DND-41 (cell line): ENCODE data around the gene TMEM116.

ENCODE experiments used
- ATAC-seq: fragments of 200-7000 bp; cut with Tn5 transposase; 3 replicates; pipeline ENCODE4 v1.9.1; 2021; ENCODE audit warnings: low read depth; ENCODE audit not compliant: insufficient read depth
- DNase-seq: peaks from one replicate; pipeline ENCODE4 v3.0.0-alpha.2; 2020
- H2AFZ ChIP-seq: 2 replicates; pipeline ENCODE4 v1.6.0; 2012; ENCODE audit warnings: low read depth, low read length
- H3K27ac ChIP-seq: 2 replicates; pipeline ENCODE4 v1.5.1; 2012; ENCODE audit warnings: low read length, inconsistent platforms
- H3K27me3 ChIP-seq: fragments of 200-600 bp; sonication (generic); 2 replicates; pipeline ENCODE4 v1.6.0; 2012; ENCODE audit warnings: low read length, mild to moderate bottlenecking, inconsistent platforms; ENCODE audit not compliant: insufficient read depth, poor library complexity
- H3K36me3 ChIP-seq: 2 replicates; pipeline ENCODE4 v1.5.1; 2012; ENCODE audit warnings: low read length, inconsistent platforms; ENCODE audit not compliant: insufficient read depth
- H3K4me1 ChIP-seq: 2 replicates; pipeline ENCODE4 v1.5.1; 2012; ENCODE audit warnings: mild to moderate bottlenecking, low read length; ENCODE audit not compliant: insufficient read depth
- H3K4me2 ChIP-seq: 2 replicates; pipeline ENCODE4 v1.6.0; 2012; ENCODE audit warnings: mild to moderate bottlenecking, moderate library complexity, low read length, inconsistent platforms; ENCODE audit not compliant: insufficient read depth
- H3K4me3 ChIP-seq, 2 experiments: fragments of 200-600 bp in 1 of 2; shearing (Covaris generic) in 1 of 2; 2 replicates each; pipeline ENCODE4 v1.5.1; 2012 to 2016; ENCODE audit warnings: inconsistent platforms in 2 of 2, low read length in 2 of 2, mild to moderate bottlenecking in 2 of 2, low read depth in 1 of 2, moderate library complexity in 1 of 2
- H3K79me2 ChIP-seq: 2 replicates; pipeline ENCODE4 v1.6.0; 2012; ENCODE audit warnings: low read length, inconsistent platforms; ENCODE audit not compliant: insufficient read depth
- H3K9ac ChIP-seq: 2 replicates; pipeline ENCODE4 v1.6.0; 2012; ENCODE audit warnings: low read depth, mild to moderate bottlenecking, inconsistent platforms, low read length, moderate library complexity
- H3K9me3 ChIP-seq: 2 replicates; pipeline ENCODE4 v1.5.1; 2012; ENCODE audit warnings: low read length, moderate library complexity, mild to moderate bottlenecking, inconsistent platforms; ENCODE audit not compliant: insufficient read depth, severe bottlenecking
- H4K20me1 ChIP-seq: 2 replicates; pipeline ENCODE4 v1.6.0; 2012; ENCODE audit warnings: low read length; ENCODE audit not compliant: insufficient read depth
- EZH2 ChIP-seq: IDR thresholded peaks from 3 replicates; pipeline ENCODE4 v1.6.1; 2012; ENCODE audit warnings: borderline replicate concordance, low read depth, mild to moderate bottlenecking, moderate library complexity, low read length, inconsistent platforms; ENCODE audit not compliant: severe bottlenecking
- TF ChIP-seq, protein P1 (sequence below): IDR thresholded peaks from 2 replicates; pipeline ENCODE4 v1.5.1; 2012; ENCODE audit warnings: borderline replicate concordance, low read length, moderate library complexity, mild to moderate bottlenecking; ENCODE audit not compliant: poor library complexity, severe bottlenecking; ENCODE audit errors: extremely low read depth

TMEM116 gene

GRCh38 chr12:111943929-111944328 is 69.0 kb downstream of the TMEM116 start:
- H3K4me3 ChIP-seq, result no peak overlapping the region
- no peak overlapping the region for H2AFZ ChIP-seq
- no peak overlapping the region for H3K9ac ChIP-seq
- H3K79me2 ChIP-seq, result no peaks in the 10 kb centered on the region
- H3K27ac ChIP-seq, result no peak overlapping the region
- H3K4me1 ChIP-seq, result peaks cover 5% of the 10 kb centered on the region; the same call in 1 of the 2 replicates
- no peak for TF ChIP-seq EZH2
- TF ChIP-seq, protein P1, sequence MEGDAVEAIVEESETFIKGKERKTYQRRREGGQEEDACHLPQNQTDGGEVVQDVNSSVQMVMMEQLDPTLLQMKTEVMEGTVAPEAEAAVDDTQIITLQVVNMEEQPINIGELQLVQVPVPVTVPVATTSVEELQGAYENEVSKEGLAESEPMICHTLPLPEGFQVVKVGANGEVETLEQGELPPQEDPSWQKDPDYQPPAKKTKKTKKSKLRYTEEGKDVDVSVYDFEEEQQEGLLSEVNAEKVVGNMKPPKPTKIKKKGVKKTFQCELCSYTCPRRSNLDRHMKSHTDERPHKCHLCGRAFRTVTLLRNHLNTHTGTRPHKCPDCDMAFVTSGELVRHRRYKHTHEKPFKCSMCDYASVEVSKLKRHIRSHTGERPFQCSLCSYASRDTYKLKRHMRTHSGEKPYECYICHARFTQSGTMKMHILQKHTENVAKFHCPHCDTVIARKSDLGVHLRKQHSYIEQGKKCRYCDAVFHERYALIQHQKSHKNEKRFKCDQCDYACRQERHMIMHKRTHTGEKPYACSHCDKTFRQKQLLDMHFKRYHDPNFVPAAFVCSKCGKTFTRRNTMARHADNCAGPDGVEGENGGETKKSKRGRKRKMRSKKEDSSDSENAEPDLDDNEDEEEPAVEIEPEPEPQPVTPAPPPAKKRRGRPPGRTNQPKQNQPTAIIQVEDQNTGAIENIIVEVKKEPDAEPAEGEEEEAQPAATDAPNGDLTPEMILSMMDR, result no peak
- no peaks in the 10 kb centered on the region for H3K27me3 ChIP-seq
- ATAC-seq (no peak), DNase-seq (no peak)
- H4K20me1 ChIP-seq, result no peaks in the 10 kb centered on the region
- H3K36me3 ChIP-seq, result no peaks in the 10 kb centered on the region
- no peaks in the 10 kb centered on the region for H3K9me3 ChIP-seq
- H3K4me2 ChIP-seq, result no peak overlapping the region

DNA sequence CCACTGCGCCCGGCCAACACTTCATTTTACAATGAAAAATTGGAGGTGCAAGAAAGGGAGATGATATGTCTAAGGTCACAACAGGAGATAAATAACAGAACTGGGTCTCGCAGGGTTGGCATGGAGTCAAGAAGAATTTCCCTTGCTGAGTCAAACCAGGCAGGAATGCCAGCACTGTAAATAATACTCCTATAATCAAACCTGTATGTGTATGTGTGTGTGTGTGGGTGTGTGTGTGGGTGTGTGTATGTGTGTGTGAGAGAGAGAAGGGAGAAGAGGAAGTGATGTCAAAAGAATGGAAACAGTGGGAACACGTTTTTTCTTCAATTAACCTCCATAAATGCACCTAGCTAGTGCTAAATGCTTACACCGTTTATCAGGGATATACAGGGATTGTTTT is 70.4 kb downstream of the TMEM116 start:
- Histone ChIP-seq H3K9ac (no peak overlapping the region), H2AFZ (no peak overlapping the region), H3K4me2 (no peak overlapping the region), H3K4me1 (peaks cover 5% of the 10 kb centered on the region; the same call in 1 of the 2 replicates), H3K4me3 (no peak overlapping the region), H3K79me2 (no peaks in the 10 kb centered on the region), H4K20me1 (no peaks in the 10 kb centered on the region), H3K27me3 (no peaks in the 10 kb centered on the region), H3K27ac (no peak overlapping the region), H3K9me3 (no peaks in the 10 kb centered on the region), H3K36me3 (no peaks in the 10 kb centered on the region)
- ATAC-seq (no peak), DNase-seq (no peak)
- TF ChIP-seq, protein P1, result no peak
- TF ChIP-seq EZH2, result no peak

DNA sequence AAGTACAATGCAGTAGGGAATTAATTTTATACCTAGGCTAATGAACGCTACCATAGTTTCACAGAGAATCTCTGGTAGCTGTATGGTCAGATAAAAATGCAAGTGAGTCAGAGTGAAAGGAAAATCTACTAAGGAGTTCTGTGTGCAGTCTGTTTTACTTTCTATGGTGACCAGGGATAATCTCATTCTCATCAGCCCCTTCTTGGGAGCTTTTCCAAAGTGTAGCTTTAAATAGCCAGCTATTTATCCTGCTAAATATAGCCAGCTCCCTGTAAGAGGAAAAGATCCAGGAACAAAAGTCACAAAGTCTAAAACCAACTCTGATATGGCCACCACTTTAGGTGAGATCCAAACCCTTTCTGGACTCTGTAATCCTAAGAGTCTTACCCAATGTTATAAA is 75.5 kb downstream of the TMEM116 start:
- DNase-seq (no peak), ATAC-seq (no peak)
- H3K4me2 ChIP-seq, result no peak overlapping the region
- H2AFZ ChIP-seq, result no peak overlapping the region
- no peaks in the 10 kb centered on the region for H4K20me1 ChIP-seq
- H3K4me3 ChIP-seq, result no peak overlapping the region
- no peak for TF ChIP-seq EZH2
- TF ChIP-seq, protein P1, result no peak
- no peaks in the 10 kb centered on the region for H3K79me2 ChIP-seq
- H3K27ac ChIP-seq, result no peak overlapping the region
- H3K4me1 ChIP-seq, result no peaks in the 10 kb centered on the region
- no peaks in the 10 kb centered on the region for H3K9me3 ChIP-seq
- no peaks in the 10 kb centered on the region for H3K36me3 ChIP-seq
- H3K27me3 ChIP-seq, result no peaks in the 10 kb centered on the region
- H3K9ac ChIP-seq, result no peak overlapping the region

- Histone ChIP-seq H3K27ac (no peak overlapping the region), H3K9ac (no peak overlapping the region), H3K4me1 (no peaks in the 10 kb centered on the region), H3K79me2 (no peaks in the 10 kb centered on the region), H3K36me3 (no peaks in the 10 kb centered on the region), H3K9me3 (no peaks in the 10 kb centered on the region), H3K4me3 (no peak overlapping the region), H4K20me1 (no peaks in the 10 kb centered on the region), H3K4me2 (no peak overlapping the region), H3K27me3 (no peaks in the 10 kb centered on the region), H2AFZ (no peak overlapping the region)
- TF ChIP-seq, protein P1, result no peak
- TF ChIP-seq EZH2, result no peak
- no peak for ATAC-seq
- DNase-seq, result no peak
Measured at GRCh38 chr12:111936869-111937268, 76.1 kb downstream of the TMEM116 start.
